B cell (primary cell): ENCODE measurements around the gene GPN1.

Experiments used
- EZH2 ChIP-seq: IDR thresholded peaks from 2 replicates; pipeline ENCODE4 v1.6.1; 2012; ENCODE audit warnings: borderline replicate concordance, low read depth, mild to moderate bottlenecking, moderate library complexity, low read length; ENCODE audit not compliant: insufficient read depth, poor library complexity, severe bottlenecking
- TF ChIP-seq, protein P1 (sequence below): fragments of 200-600 bp; IDR thresholded peaks from one replicate; pipeline ENCODE4 v1.8.0; 2022; ENCODE audit warnings: antibody characterized with exemption, mild to moderate bottlenecking

DNA sequence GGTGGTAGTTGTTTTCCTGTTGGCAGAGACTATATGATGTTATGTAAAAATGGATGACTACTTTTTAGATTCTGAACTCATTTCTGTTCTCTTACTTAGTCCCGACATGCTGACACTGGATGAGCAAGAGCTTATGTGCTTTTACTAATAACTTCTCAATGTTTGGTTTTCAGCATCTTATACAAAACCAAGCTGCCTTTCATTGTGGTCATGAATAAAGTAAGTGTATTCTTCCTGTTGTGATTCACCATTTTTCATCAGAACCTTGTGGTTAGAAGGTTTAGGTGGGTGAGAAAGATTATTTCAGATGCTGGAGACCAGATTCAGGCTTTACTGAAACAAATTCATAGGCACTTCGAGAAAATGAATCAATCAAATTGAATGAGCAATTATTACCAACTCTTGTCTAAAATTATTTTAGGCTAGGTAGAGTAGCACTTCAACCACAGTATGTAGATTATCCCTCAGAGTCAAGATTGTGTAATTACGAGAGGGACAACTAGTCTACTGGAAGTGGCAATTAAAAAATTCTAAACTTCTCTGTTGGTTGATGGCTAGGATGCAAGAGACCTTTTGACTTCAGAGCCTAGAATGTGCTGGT, 9.3 kb downstream of the GPN1 start:
- TF ChIP-seq, protein P1, sequence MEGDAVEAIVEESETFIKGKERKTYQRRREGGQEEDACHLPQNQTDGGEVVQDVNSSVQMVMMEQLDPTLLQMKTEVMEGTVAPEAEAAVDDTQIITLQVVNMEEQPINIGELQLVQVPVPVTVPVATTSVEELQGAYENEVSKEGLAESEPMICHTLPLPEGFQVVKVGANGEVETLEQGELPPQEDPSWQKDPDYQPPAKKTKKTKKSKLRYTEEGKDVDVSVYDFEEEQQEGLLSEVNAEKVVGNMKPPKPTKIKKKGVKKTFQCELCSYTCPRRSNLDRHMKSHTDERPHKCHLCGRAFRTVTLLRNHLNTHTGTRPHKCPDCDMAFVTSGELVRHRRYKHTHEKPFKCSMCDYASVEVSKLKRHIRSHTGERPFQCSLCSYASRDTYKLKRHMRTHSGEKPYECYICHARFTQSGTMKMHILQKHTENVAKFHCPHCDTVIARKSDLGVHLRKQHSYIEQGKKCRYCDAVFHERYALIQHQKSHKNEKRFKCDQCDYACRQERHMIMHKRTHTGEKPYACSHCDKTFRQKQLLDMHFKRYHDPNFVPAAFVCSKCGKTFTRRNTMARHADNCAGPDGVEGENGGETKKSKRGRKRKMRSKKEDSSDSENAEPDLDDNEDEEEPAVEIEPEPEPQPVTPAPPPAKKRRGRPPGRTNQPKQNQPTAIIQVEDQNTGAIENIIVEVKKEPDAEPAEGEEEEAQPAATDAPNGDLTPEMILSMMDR, result no peak
- no peak for TF ChIP-seq EZH2
